AG04449 (cell line): ENCODE results near the gene RNU5B-1.
A peak's percentile ranks its signal among the peaks of the same experiment; 100 is the strongest.

Experiments
- CTCF ChIA-PET: fragments of 350-600 bp; formaldehyde crosslinking; extraction: SDS; loops from one replicate; lab custom pipeline; 2021; ENCODE audit warnings: antibody characterized with exemption; lab: Yijun Ruan, JAX
- POLR2A ChIA-PET: fragments of 400-600, 350-600 bp; formaldehyde crosslinking; extraction: SDS; loops from one replicate; lab custom pipeline; 2020; ENCODE audit warnings: antibody characterized with exemption, inconsistent platforms; lab: Yijun Ruan, JAX
- DNase-seq: peaks from one replicate; pipeline ENCODE4 v3.0.0-alpha.2; 2010; ENCODE audit warnings: low read depth, low spot score
- H3K4me3 ChIP-seq: 2 replicates; pipeline ENCODE4 v1.5.1; 2011; ENCODE audit warnings: low read depth, mild to moderate bottlenecking, control low read depth, low read length
- TF ChIP-seq, protein P1 (sequence below): IDR thresholded peaks from one replicate; pipeline ENCODE4 v1.5.1; 2011; ENCODE audit warnings: mild to moderate bottlenecking, moderate library complexity, low read length, control low read depth, inconsistent platforms; ENCODE audit not compliant: insufficient read depth; ENCODE audit errors: missing control alignments

The RNU5B-1 gene

GRCh38 chr15:65275104-65275727 is 29.3 kb upstream of the RNU5B-1 start:
- POLR2A ChIA-PET, result interaction anchor here (0.9 to 1.9 kb wide), 2 partner anchors 10 to 30 kb away, joined by 4 to 10 read pairs; partner anchors contain the start of gene RNU5B-1
- CTCF ChIA-PET, result interaction anchor here (0.6 to 8.2 kb wide), 7 partner anchors 9 to 90 kb away, joined by 3 to 97 read pairs (median 6); partner anchors contain the start of genes CLPX and PARP16
- H3K4me3 ChIP-seq, result no peak overlapping the region
- TF ChIP-seq, protein P1, sequence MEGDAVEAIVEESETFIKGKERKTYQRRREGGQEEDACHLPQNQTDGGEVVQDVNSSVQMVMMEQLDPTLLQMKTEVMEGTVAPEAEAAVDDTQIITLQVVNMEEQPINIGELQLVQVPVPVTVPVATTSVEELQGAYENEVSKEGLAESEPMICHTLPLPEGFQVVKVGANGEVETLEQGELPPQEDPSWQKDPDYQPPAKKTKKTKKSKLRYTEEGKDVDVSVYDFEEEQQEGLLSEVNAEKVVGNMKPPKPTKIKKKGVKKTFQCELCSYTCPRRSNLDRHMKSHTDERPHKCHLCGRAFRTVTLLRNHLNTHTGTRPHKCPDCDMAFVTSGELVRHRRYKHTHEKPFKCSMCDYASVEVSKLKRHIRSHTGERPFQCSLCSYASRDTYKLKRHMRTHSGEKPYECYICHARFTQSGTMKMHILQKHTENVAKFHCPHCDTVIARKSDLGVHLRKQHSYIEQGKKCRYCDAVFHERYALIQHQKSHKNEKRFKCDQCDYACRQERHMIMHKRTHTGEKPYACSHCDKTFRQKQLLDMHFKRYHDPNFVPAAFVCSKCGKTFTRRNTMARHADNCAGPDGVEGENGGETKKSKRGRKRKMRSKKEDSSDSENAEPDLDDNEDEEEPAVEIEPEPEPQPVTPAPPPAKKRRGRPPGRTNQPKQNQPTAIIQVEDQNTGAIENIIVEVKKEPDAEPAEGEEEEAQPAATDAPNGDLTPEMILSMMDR, result no peak
- no peak for DNase-seq

DNA sequence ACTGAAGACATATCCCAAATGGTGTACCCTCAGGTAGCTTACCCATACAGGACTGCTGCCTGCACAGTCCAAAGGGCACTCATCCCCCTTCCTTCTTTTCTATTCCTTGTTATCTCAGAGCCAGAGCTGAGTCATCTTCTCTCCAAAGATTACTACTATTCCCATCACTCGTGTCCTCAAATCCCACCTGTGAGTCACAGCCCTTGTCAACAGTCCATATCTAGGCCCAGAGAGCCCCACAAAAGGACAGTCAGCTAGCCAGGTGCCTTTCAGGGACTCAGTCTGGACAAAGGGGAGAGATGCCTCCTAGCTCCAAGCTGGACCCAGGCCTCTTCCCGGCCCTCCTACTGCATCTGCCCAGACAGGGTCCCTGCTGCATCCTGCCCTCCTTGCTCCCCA is 28.8 kb upstream of the RNU5B-1 start:
- no peak for DNase-seq
- TF ChIP-seq, protein P1, result no peak
- CTCF ChIA-PET, result interaction anchor here (0.6 to 8.2 kb wide), 6 partner anchors 10 to 90 kb away, joined by 3 to 97 read pairs (median 6); partner anchors contain the start of genes CLPX and PARP16
- no peak overlapping the region for H3K4me3 ChIP-seq
- POLR2A ChIA-PET, result interaction anchor here (0.9 to 1.9 kb wide), 2 partner anchors 10 to 29 kb away, joined by 4 to 10 read pairs; partner anchors contain the start of gene RNU5B-1

- TF ChIP-seq, protein P1, result no peak
- CTCF ChIA-PET, result interaction anchor here (1.1 to 5.3 kb wide), 4 partner anchors 7 to 92 kb away, joined by 3 to 46 read pairs (median 10); partner anchors contain the start of gene CLPX
- POLR2A ChIA-PET, result no interaction called here
- DNase-seq, result no peak
- H3K4me3 ChIP-seq, result no peak overlapping the region
Measured at GRCh38 chr15:65277015-65277414, 27.5 kb upstream of the RNU5B-1 start.

GRCh38 chr15:65278480-65278879 is 26.0 kb upstream of the RNU5B-1 start:
- DNase-seq, result no peak
- ChIA-PET POLR2A (interaction anchor here (2.5 kb wide), 1 partner anchor 26 kb away, joined by 9 read pairs; the partner anchor contains the start of gene RNU5B-1), CTCF (interaction anchor here (1.2 to 5.3 kb wide), 5 partner anchors 8 to 90 kb away, joined by 5 to 46 read pairs (median 9); partner anchors contain the start of gene PARP16)
- no peak overlapping the region for H3K4me3 ChIP-seq
- TF ChIP-seq, protein P1, result no peak

GRCh38 chr15:65285291-65286068 is 19.0 kb upstream of the RNU5B-1 start:
- H3K4me3 ChIP-seq, result peak overlapping the region; percentile 69
- TF ChIP-seq, protein P1, result no peak
- POLR2A ChIA-PET, result interaction anchor here (1.2 to 3.3 kb wide), 3 partner anchors 10 to 100 kb away, joined by 4 to 42 read pairs (median 4); partner anchors contain the start of genes CLPX and RNU5B-1
- DNase-seq, result no peak
- CTCF ChIA-PET, result interaction anchor here (0.7 to 5.7 kb wide), 15 partner anchors 7 to 299 kb away, joined by 3 to 97 read pairs (median 7); partner anchors contain the start of genes CLPX and RNU5B-1
